ENCODE data around the gene ZBTB40.

ZBTB40 gene

DNA sequence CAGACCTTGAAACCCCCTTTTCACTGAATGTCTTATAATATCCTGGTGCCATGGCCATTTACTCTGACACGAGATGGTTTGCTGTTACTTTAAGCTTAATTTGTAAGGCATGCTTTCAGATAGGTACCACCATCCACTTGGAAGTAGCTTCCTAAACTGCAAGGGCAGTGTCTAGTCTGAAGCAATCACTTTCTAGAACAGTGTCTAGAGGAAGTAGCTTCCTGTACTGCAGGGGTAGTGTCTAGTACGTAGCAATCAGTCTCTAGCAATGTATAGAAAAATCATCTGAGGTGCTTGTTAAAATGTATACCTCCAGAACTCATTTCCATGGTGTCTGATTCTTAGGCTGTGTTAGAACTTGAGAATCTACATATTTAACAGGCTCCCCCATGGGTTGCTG is 42.5 kb downstream of the ZBTB40 start:
- TF ChIP-seq GATA1 (IDR thresholded peaks at IDR 0.05; ENCODE audit: low read depth, low read length) (no peak), POLR2A (IDR thresholded peaks at IDR 0.05; ENCODE audit: low read length) (no peak)
- DNase-seq = no peak

DNA sequence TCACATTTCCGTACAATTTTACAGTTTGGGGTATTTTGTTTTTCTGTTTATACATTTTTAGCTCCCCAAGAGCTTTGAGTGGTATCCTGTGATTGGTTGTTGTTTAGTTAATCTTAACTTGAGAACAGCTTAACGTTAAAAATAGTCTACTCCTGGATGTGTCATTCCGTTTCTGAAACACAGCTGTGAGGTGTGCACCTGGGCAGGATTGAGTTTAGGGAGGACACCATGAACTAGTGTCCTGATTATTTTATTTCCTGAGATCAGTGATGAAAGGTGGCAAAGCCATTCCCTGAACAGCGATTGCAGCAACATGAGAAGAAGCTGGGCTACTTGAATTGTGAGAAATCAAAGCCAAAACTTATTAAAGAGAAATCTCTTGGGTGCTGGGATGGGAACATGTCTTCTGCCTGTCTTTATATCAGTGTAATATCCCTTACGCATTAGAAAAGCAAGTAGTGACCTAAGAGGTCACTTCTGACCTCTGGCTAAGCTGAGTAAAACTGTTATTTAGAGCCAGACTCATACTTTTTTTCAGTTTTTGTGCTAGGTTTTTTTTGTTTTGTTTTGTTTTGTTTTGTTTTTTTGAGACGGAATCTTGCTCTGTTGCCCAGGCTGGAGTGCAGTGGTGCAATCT is 43.4 kb downstream of the ZBTB40 start:
- no peak for DNase-seq
- no peak for TF ChIP-seq POLR2A (IDR thresholded peaks at IDR 0.05; ENCODE audit: low read length)

DNA sequence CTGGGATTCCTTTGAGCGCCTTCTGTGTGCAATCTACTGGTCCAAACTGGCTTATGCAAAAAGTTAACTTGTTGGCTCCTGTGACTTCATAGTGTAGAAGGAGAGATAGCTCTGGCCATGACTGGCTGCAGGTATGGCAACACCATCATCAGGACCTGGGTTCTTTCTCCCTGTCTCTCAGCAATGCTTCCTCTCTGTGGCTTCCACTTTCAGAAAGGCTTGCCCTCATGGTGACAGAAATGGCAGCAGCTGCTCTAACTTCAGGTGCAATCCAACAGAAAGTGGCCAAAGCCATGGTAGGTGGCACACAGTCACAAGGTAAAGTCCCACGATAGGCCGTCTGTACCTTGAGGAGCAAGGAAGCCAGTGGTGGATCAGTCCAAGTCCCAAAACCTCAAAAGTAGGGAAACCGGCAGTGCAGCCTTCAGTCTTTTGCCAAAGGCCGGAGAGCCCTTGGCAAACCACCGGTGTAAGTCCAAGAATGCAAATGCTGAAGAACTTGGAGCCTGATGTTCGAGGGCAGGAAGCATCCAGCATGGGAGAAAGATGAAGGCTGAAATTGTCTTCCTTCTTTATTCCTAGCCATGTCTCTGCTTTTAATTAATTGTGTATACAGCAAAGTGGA is 45.0 kb downstream of the ZBTB40 start:
- TF ChIP-seq POLR2A (IDR thresholded peaks at IDR 0.05; ENCODE audit: low read length) = no peak
- no peak for TF ChIP-seq GATA1 (IDR thresholded peaks at IDR 0.05; ENCODE audit: low read depth, low read length)
- DNase-seq = no peak

DNA sequence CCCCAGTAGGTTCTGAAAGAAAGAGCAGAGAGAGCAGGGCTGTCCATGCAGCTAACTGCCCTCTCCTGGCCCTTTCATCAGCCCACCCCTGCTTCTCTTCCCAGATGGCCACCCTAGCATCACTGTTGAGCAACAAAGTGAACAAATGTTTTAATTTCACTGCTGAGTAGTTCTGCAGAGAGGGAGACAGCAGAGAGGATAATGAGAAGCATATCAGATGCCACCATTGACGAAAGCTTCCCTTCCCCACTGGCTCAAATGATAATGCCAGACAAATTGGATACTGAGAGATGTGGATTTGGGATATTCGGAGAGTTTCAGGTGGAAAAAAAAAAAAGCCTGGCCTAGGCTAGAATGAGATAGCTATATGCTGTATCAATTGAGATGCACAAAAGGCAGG is 46.8 kb downstream of the ZBTB40 start:
- no peak for DNase-seq

DNA sequence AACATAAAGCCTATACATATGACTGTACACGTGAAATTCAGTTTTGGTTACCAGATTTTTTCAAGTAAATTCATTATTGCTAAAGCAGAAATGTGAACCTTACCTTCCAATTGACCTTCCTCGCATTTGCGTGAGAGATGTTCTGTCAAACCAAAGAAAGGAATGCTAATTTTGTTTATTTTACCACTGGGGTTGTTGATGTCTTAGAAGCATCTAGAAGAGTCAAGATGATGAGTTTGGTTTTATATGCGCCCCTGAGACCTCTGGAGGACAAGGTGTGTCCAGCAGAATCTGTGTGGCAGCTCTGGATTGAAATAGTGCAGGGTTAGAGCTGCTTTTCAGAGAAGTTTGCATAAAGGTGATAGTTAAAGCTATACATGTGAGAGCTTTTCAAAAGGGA is 48.4 kb downstream of the ZBTB40 start:
- TF ChIP-seq POLR2A (IDR thresholded peaks at IDR 0.05; ENCODE audit: low read length) = no peak
- TF ChIP-seq GATA1 (IDR thresholded peaks at IDR 0.05; ENCODE audit: low read depth, low read length) = no peak
- DNase-seq = no peak

More for the DNA sequence above, 46.8 kb downstream of the ZBTB40 start:
- TF ChIP-seq POLR2A (IDR thresholded peaks at IDR 0.05; ENCODE audit: low read length) (no peak), GATA1 (IDR thresholded peaks at IDR 0.05; ENCODE audit: low read depth, low read length) (no peak)

DNA sequence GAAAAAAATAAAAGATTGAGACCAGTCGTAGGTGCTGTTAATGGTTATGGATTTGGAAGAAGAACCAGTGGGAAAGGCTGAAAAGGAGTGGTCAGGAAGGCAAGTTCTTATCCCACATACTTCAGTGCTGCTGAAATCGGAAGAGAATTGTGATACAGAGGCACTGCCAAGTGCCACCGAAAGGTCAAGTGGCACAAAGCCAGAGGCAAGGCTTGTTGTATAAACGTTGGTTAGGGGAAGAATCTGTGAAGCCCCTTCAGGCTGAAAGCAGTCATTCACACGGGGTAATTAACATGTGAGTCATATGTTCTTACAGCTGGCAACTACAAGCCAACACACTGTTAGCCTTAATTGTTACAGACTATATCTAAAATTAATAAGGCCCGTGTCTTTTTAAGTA is 48.8 kb downstream of the ZBTB40 start:
- DNase-seq = no peak
- TF ChIP-seq POLR2A (IDR thresholded peaks at IDR 0.05; ENCODE audit: low read length) = no peak
- TF ChIP-seq GATA1 (IDR thresholded peaks at IDR 0.05; ENCODE audit: low read depth, low read length) = no peak

DNA sequence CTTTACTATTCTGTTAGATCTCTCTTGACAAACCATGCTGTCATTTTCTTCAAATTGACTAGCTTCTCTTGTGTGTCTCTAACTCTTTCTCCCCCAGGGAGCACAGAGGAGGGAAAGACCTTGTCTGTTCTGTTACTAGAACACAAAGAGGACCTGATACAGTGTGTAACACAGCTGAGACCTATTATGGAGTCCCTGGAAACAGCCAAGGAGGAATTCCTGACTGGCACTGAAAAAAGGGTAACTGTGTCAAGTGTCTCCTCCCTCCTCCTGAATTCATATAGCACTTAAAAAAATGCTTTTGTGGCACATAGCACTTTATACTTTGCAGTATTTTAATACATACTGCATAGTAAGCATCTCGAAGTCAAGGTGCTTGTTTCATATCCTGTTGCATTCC is 50.6 kb downstream of the ZBTB40 start:
- DNase-seq = no peak
- TF ChIP-seq POLR2A (IDR thresholded peaks at IDR 0.05; ENCODE audit: low read length) (no peak), GATA1 (IDR thresholded peaks at IDR 0.05; ENCODE audit: low read depth, low read length) (no peak)

DNA sequence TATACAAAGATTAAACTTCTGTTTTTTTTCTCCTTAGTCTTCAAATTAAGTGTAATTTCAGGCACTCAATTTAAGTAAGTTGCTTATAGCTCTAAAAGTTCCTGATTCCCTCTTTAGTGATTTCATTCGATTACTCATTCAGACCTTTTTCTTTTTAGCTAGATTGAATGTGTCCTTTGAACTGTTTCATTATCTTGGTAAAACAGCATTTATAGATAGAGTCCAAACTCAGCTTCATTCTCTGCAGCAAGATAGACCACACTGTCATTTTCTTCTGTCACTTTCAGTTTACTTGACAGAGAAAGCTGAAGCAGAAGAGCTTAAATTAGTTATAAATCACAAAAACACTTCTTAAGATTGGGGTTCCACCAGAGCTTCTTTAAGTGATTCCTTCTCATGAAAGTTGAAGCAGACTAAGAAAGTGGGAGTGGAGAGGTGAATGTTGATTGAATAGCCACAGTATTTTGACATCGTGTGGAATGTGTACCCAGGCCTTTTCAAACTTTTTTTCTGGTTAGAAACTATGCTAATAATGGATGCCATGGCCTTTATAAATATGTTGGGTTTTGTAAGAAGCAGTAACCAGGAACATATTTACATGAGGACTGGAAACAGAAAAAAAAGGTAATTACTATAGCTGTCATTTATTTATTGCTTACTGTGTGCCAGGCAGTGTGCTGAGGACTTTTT is 52.2 kb downstream of the ZBTB40 start:
- no peak for TF ChIP-seq POLR2A (IDR thresholded peaks at IDR 0.05; ENCODE audit: low read length)
- no peak for DNase-seq

DNA sequence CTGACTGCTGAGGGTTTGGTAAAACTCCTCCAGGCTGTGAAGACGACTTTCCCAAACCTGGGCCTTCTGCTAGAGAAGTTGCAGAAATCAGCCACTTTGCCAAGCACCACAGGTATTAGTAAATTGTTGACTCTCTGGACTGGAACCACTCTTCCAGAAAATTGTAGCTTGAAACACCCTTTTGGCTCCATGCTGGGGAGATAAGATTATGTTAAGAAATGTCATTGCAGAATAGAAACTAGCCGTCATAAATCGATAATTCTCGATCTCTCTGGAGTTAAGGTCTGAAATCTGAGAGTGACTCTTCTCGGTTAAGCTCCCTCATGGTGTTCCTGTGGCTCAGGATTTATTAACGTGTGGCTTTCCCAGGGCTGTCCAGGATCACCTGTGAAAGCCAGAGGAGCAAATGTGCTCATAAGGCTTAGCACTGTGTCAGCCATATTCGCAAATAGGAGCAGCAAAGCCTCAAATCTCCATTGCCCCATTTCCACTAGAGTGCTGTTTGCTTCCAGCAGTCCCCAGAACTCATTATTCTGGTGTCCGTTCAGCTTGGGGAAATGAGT is 54.6 kb downstream of the ZBTB40 start:
- DNase-seq = no peak
- TF ChIP-seq POLR2A (IDR thresholded peaks at IDR 0.05; ENCODE audit: low read length) (no peak), GATA1 (IDR thresholded peaks at IDR 0.05; ENCODE audit: low read depth, low read length) (no peak)

DNA sequence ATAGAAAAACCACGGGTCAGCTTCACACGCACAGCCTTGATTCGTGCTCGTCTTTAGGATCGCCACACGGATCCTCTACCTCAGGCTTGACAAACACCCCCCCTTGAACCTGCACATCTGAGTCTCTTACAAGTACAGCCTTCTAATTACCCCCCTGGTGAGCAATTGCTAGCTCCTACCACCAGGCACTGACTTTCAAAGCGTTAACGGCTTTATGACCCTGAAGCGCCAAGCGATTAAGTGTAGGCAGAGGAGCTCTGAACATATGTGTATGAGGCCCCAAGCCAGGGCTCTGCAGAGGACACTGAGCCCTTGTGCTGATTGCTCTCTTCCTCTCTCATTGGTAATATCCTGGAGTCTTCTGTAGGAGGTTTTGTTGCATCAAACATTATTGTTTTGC is 55.9 kb downstream of the ZBTB40 start:
- no peak for DNase-seq
- no peak for TF ChIP-seq GATA1 (IDR thresholded peaks at IDR 0.05; ENCODE audit: low read depth, low read length)

DNA sequence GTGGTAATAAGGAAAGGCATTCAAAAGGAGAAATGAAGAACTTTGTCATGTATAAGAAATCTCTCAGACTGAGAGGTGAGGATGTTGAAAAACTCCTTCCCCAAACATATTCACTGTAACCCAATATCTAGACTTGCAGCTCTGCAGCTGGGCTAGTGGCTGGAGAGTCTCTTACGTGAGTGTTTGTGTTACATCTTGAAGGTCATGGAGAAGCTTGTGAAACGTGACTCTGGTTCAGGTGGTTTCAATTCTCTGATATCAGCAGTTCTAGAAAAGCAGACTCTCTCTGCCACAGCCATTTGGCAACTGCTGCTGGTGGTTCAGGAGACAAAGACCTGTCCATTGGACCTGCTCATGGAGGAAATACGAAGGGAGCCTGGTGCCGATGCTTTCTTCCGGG is 56.7 kb downstream of the ZBTB40 start:
- TF ChIP-seq GATA1 (IDR thresholded peaks at IDR 0.05; ENCODE audit: low read depth, low read length) = no peak
- DNase-seq = no peak

DNA sequence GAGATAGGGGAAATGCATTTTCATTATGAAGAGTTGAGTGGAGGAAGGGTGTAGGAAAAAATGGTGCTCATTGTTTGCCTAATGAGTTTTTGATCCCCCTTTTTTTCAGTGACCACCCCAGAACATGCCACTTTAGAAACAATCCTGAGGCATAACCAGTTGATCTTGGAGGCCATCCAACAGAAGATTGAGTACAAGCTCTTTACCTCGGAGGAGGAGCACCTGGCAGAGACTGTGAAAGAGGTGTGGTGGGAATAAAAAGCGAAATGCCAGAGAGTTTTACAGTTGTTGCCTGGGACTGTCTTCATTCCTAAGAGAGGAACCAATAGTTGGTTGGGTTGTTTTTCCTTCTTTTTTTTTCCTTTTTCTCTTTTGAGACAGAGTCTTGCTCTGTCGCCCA is 57.3 kb downstream of the ZBTB40 start:
- no peak for TF ChIP-seq GATA1 (IDR thresholded peaks at IDR 0.05; ENCODE audit: low read depth, low read length)
- no peak for TF ChIP-seq POLR2A (IDR thresholded peaks at IDR 0.05; ENCODE audit: low read length)
- DNase-seq = no peak

DNA sequence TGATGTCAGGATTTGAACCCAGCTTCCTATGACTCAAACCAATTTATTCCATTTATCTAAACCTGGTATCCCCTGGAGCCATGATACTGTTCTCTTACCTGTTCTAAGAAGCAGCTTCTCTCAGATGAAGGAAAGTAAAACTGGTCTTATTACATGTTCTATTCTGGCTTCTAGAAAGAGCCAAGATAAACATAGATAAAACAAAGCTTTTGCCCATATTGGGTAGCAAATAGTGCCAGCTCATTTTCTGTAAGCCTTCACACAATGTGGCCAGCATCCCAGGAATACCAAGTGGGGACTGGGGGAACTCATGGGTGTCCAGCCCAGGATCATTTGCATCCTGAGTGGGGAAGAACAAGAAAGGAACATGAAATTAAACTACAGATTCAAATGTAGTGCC is 58.2 kb downstream of the ZBTB40 start:
- no peak for DNase-seq

DNA sequence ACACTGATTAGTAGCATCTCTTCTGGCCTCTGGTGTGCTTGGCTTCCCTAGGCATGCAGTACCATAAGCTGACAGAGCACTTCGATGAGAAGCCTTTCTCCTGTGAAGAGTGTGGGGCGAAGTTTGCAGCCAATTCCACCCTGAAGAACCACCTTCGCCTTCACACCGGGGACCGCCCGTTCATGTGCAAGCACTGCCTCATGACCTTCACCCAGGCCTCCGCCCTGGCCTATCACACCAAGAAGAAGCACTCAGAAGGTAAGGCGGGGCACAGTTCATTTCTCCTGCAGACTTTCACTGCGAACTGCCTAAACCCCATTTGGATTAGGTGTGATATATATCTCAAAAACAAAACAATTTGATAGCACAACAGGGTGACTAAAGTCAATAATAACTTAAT is 61.2 kb downstream of the ZBTB40 start:
- no peak for DNase-seq

More for the DNA sequence above, 58.2 kb downstream of the ZBTB40 start:
- no peak for TF ChIP-seq GATA1 (IDR thresholded peaks at IDR 0.05; ENCODE audit: low read depth, low read length)
- no peak for TF ChIP-seq POLR2A (IDR thresholded peaks at IDR 0.05; ENCODE audit: low read length)

More for the DNA sequence above, 61.2 kb downstream of the ZBTB40 start:
- no peak for TF ChIP-seq GATA1 (IDR thresholded peaks at IDR 0.05; ENCODE audit: low read depth, low read length)
- TF ChIP-seq POLR2A (IDR thresholded peaks at IDR 0.05; ENCODE audit: low read length) = no peak

Measured in erythroblast (primary cell).